NCI-H146 treated with DMSO at 0.1 percent for 48 hours (cell line): ENCODE data around the gene SART1.

Source experiments
- DNase-seq: peaks from one replicate; lab custom pipeline; 2025; ENCODE audit not compliant: unreplicated experiment; lab: John Stamatoyannopoulos, UW

SART1 gene

GRCh38 chr11:65962141-65962564 is 619 bp downstream of the SART1 start:
- DNase-seq, result no peak

- no peak for DNase-seq
Measured at GRCh38 chr11:65964906-65965305, 3.4 kb downstream of the SART1 start.

- DNase-seq, result no peak
Measured at GRCh38 chr11:65965986-65966762, 4.6 kb downstream of the SART1 start.

GRCh38 chr11:65967329-65967934 is 5.9 kb downstream of the SART1 start:
- DNase-seq, result no peak

GRCh38 chr11:65968600-65969482 is 7.3 kb downstream of the SART1 start:
- no peak for DNase-seq

- no peak for DNase-seq
Measured at GRCh38 chr11:65972116-65972515, 10.6 kb downstream of the SART1 start.

GRCh38 chr11:65973439-65974110 is 12.0 kb downstream of the SART1 start:
- no peak for DNase-seq

GRCh38 chr11:65975771-65976170 is 14.2 kb downstream of the SART1 start:
- no peak for DNase-seq

- DNase-seq, result no peak
Measured at GRCh38 chr11:65976216-65977176, 15.0 kb downstream of the SART1 start.

- DNase-seq, result no peak
Measured at GRCh38 chr11:65977621-65978390, 16.3 kb downstream of the SART1 start.

- DNase-seq, result no peak
Measured at GRCh38 chr11:65978391-65979238, 17.1 kb downstream of the SART1 start.

GRCh38 chr11:65979261-65979759 is 17.8 kb downstream of the SART1 start:
- no peak for DNase-seq

- no peak for DNase-seq
Measured at GRCh38 chr11:65981101-65981740, 19.7 kb downstream of the SART1 start.

GRCh38 chr11:65981972-65982823 is 20.7 kb downstream of the SART1 start:
- no peak for DNase-seq

- DNase-seq, result no peak
Measured at GRCh38 chr11:65982824-65983588, 21.5 kb downstream of the SART1 start.

GRCh38 chr11:65983589-65983987 is 22.1 kb downstream of the SART1 start:
- no peak for DNase-seq
